ENCODE measurements around the gene CEP83. TPM values are rescaled to one million over a fixed set of nuclear protein-coding genes. Genes with fewer than 3 reads are reported as not detected.

The CEP83 gene
- total RNA-seq, 1 donor from 2014 or later: 23.6 TPM

DNA sequence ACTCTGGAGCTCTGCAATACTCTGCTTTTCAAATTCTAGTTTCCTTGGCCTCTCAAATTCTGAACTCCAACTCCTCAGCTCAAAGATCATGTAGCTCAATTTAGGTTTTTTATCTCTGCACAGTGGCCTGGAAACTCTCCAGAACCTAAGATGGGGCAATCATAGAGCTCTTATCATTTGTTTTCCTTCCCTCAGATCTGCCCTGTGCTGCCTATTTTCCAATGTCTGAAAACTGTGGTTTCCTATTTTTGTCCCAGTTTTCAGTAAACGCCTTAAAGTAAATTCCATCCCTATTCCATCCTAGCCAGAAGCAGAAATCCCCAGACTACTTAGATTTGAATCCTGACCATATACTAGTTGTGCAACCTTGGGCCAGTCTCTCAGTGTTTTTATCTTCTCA, 73.2 kb downstream of the CEP83 start:
- DNase-seq (ENCODE audit: low spot score in 2 of 2): no peak
- Histone ChIP-seq H3K27ac (no peak overlapping the region), H3K9me3 (peaks cover 0 to 8% of the 10 kb centered on the region in 2 donors), H3K4me3 (no peak overlapping the region), H3K36me3 (peaks cover 4 to 13% of the 10 kb centered on the region in 2 donors), H3K27me3 (no peaks in the 10 kb centered on the region), H3K4me1 (no peaks in the 10 kb centered on the region)
- intact Hi-C loops (cut with DNase I): no loop called here
- TF ChIP-seq, protein P1, sequence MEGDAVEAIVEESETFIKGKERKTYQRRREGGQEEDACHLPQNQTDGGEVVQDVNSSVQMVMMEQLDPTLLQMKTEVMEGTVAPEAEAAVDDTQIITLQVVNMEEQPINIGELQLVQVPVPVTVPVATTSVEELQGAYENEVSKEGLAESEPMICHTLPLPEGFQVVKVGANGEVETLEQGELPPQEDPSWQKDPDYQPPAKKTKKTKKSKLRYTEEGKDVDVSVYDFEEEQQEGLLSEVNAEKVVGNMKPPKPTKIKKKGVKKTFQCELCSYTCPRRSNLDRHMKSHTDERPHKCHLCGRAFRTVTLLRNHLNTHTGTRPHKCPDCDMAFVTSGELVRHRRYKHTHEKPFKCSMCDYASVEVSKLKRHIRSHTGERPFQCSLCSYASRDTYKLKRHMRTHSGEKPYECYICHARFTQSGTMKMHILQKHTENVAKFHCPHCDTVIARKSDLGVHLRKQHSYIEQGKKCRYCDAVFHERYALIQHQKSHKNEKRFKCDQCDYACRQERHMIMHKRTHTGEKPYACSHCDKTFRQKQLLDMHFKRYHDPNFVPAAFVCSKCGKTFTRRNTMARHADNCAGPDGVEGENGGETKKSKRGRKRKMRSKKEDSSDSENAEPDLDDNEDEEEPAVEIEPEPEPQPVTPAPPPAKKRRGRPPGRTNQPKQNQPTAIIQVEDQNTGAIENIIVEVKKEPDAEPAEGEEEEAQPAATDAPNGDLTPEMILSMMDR (IDR thresholded peaks at IDR 0.05): no peak

DNA sequence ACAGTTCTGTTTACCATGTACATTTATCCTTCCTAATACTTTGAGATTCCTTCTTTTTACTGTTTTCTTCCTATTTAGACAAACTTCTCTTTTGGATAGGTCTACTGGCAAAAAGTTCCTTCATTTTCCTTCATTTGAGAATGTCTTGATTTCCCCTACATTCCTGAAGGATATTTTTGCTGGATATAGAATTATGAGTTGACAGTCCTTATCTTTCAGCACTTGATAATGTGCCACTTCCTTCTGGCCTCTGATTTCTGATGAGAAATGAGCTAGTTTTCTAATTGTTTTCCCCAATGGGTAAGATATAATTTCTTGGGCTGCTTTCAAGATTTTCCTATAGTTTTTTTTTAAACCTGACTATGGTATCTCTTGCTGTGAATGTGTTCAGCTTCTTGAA, 75.6 kb downstream of the CEP83 start:
- no peaks in the 10 kb centered on the region for H3K27me3 ChIP-seq
- intact Hi-C loops (cut with DNase I): no loop called here
- H3K27ac ChIP-seq: no peak overlapping the region
- no peak for DNase-seq (ENCODE audit: low spot score in 2 of 2)
- no peak overlapping the region for H3K4me3 ChIP-seq
- H3K36me3 ChIP-seq: peaks cover 4 to 8% of the 10 kb centered on the region in 2 donors
- peaks cover 0 to 8% of the 10 kb centered on the region in 2 donors for H3K9me3 ChIP-seq
- TF ChIP-seq, protein P1 (IDR thresholded peaks at IDR 0.05): no peak
- H3K4me1 ChIP-seq: no peaks in the 10 kb centered on the region

DNA sequence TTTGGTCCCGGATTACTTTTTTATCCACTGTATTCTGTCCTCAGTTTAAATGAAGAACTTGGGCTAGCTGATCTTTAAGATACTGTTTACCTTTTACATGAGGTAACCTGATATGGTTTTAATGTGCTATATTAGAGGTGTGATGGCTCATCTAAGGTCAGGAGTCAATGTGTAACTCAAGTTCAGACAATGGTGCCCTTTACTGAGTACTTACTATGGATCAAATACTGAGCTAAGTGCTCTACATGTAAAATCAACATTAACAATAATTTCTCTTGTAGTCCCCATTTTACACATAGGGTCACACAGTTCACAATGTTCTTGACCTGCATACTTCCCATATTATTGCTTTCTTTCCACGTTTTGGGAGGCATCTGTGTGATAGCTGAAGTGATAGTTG, 79.2 kb downstream of the CEP83 start:
- Histone ChIP-seq H3K4me1 (no peaks in the 10 kb centered on the region), H3K36me3 (peaks cover 4 to 19% of the 10 kb centered on the region in 2 donors), H3K9me3 (peaks cover 0 to 8% of the 10 kb centered on the region in 2 donors), H3K4me3 (no peak overlapping the region), H3K27me3 (no peaks in the 10 kb centered on the region), H3K27ac (no peak overlapping the region)
- intact Hi-C loops (cut with DNase I): no loop called here
- DNase-seq (ENCODE audit: low spot score in 2 of 2): no peak
- TF ChIP-seq, protein P1 (IDR thresholded peaks at IDR 0.05): no peak

DNA sequence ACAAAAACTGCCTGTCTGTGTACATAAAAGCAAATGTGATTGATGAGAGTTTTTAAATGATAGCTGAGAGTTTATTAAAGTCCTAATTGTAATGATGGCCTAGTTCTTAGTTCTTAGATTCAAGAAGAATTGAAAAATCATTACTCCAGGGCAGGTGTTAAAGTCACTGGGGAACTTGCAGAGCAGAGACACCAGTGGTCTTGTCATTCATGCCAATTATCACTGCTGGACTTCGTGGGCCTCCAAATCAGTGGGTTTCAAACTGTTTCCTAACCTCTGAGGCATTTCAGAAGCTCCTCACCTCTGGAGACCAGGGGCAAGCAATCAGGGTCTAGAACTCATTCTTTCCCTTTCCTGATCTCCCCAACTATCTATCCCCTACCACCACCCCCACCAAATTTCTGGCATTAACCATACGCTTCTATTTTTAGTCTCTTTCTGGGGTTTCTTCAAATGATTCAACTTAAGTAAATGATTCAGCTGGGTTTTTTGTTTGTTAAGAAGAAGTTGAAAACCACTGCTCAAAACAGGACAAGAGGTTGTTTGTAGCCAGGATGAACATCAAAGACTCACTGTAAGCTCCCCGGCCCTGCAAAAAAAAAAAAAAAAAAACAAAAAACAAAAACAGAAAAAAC, 80.1 kb downstream of the CEP83 start:
- Histone ChIP-seq H3K9me3 (peaks cover 0 to 7% of the 10 kb centered on the region in 2 donors), H3K4me1 (no peaks in the 10 kb centered on the region), H3K4me3 (no peak overlapping the region), H3K36me3 (peaks cover 0 to 12% of the 10 kb centered on the region in 2 donors), H3K27ac (no peak overlapping the region), H3K27me3 (no peaks in the 10 kb centered on the region)
- TF ChIP-seq, protein P1 (IDR thresholded peaks at IDR 0.05): no peak
- DNase-seq (ENCODE audit: low spot score in 2 of 2): no peak
- intact Hi-C loops (cut with DNase I): no loop called here

DNA sequence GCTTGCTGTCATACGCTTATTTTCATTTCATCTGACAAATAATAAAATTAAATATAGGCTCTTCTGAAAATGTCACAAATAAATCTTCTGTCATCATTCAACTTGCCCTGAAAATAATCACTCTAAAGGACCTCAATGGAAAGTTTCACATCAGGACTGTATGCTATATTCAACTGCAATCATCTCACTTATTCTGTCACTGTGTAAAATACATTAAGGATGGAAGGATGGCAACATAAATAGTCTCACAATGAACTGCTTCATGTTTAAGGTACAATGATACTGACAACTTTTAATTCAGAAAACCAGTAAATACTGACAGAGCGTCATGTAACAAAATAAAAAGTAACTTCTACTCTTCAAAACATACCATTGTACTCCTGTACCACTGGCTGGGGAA, 82.1 kb downstream of the CEP83 start:
- Histone ChIP-seq H3K4me3 (no peak overlapping the region), H3K9me3 (no peaks in the 10 kb centered on the region), H3K4me1 (no peaks in the 10 kb centered on the region), H3K36me3 (peaks cover 0 to 11% of the 10 kb centered on the region in 2 donors), H3K27ac (no peak overlapping the region), H3K27me3 (no peaks in the 10 kb centered on the region)
- intact Hi-C loops (cut with DNase I): no loop called here
- TF ChIP-seq, protein P1 (IDR thresholded peaks at IDR 0.05): no peak
- DNase-seq (ENCODE audit: low spot score in 2 of 2): no peak

Measured in ascending aorta (tissue), 2 donors.